Keratinocyte (primary cell): ENCODE data around the gene LIPT2. TPM values are rescaled to one million over a fixed set of nuclear protein-coding genes. Genes with fewer than 3 reads are reported as not detected.

Source experiments
- DNase-seq: peaks from one replicate; pipeline ENCODE4 v3.0.0-alpha.2; 2011; ENCODE audit warnings: low read depth, missing footprints, low spot score
- FAIRE-seq: peaks from 2 replicates; lab custom pipeline; 2011; peaks lifted over from hg19 to GRCh38; lab: Jason Lieb, UNC
- H2AFZ ChIP-seq: 2 replicates; pipeline ENCODE4 v1.6.0; 2012; ENCODE audit warnings: low read length, control low read depth, inconsistent platforms; ENCODE audit not compliant: control insufficient read depth
- H3K27ac ChIP-seq: 2 replicates; pipeline ENCODE4 v1.5.1; 2011; ENCODE audit warnings: low read length; ENCODE audit not compliant: control insufficient read depth, insufficient read depth
- H3K27me3 ChIP-seq: 3 replicates; pipeline ENCODE4 v1.6.0; 2011; ENCODE audit warnings: low read length; ENCODE audit not compliant: control insufficient read depth, insufficient read depth; ENCODE audit errors: extremely low read depth
- H3K36me3 ChIP-seq, 2 experiments: 2 replicates in 1 of 2; 3 replicates in 1 of 2; pipeline ENCODE4 v1.5.1; 2011; ENCODE audit warnings: low read length in 2 of 2, mild to moderate bottlenecking in 1 of 2; ENCODE audit not compliant: control insufficient read depth in 2 of 2, insufficient read depth in 2 of 2; ENCODE audit errors: extremely low read depth in 1 of 2
- H3K4me1 ChIP-seq: 3 replicates; pipeline ENCODE4 v1.5.1; 2011; ENCODE audit warnings: low read length; ENCODE audit not compliant: control insufficient read depth, insufficient read depth; ENCODE audit errors: extremely low read depth
- H3K4me2 ChIP-seq: 3 replicates; pipeline ENCODE4 v1.6.0; 2011; ENCODE audit warnings: low read depth, low read length; ENCODE audit not compliant: control insufficient read depth, insufficient read depth; ENCODE audit errors: extremely low read depth
- H3K4me3 ChIP-seq, 3 experiments: fragments of 200-600 bp in 1 of 3; sonication (generic) in 1 of 3; 2 replicates in 2 of 3; 3 replicates in 1 of 3; pipeline ENCODE4 v1.5.1; 2011 to 2016; ENCODE audit warnings: low read length in 3 of 3, mild to moderate bottlenecking in 3 of 3, control low read depth in 2 of 3, inconsistent platforms in 1 of 3, low read depth in 1 of 3, mixed read lengths in 1 of 3, mixed run types in 1 of 3, moderate library complexity in 1 of 3; ENCODE audit not compliant: control insufficient read depth in 2 of 3, insufficient read depth in 2 of 3; ENCODE audit errors: extremely low read depth in 1 of 3
- H3K79me2 ChIP-seq: 2 replicates; pipeline ENCODE4 v1.6.0; 2012; ENCODE audit warnings: low read length; ENCODE audit not compliant: control insufficient read depth, insufficient read depth
- H3K9ac ChIP-seq: 3 replicates; pipeline ENCODE4 v1.6.0; 2011; ENCODE audit warnings: low read length; ENCODE audit not compliant: control insufficient read depth, insufficient read depth; ENCODE audit errors: extremely low read depth
- H3K9me1 ChIP-seq: 3 replicates; pipeline ENCODE4 v1.6.0; 2011; ENCODE audit warnings: low read length; ENCODE audit not compliant: control insufficient read depth, insufficient read depth; ENCODE audit errors: extremely low read depth
- H3K9me3 ChIP-seq: 2 replicates; pipeline ENCODE4 v1.5.1; 2012; ENCODE audit warnings: low read depth, low read length; ENCODE audit not compliant: control insufficient read depth
- H4K20me1 ChIP-seq: 3 replicates; pipeline ENCODE4 v1.6.0; 2011; ENCODE audit warnings: low read length; ENCODE audit not compliant: control insufficient read depth, insufficient read depth; ENCODE audit errors: extremely low read depth
- CTCF ChIP-seq, 3 experiments: IDR thresholded peaks in 1 of 3; conservative IDR thresholded peaks in 1 of 3; optimal IDR thresholded peaks in 1 of 3; 2 replicates in 2 of 3; 3 replicates in 1 of 3; pipeline versions ENCODE3 to v1.5.1; 2011; ENCODE audit warnings: low read length in 3 of 3, mild to moderate bottlenecking in 3 of 3, moderate library complexity in 2 of 3, control low read depth in 1 of 3, inconsistent platforms in 1 of 3; ENCODE audit not compliant: insufficient read depth in 2 of 3; ENCODE audit errors: extremely low read depth in 1 of 3
- EZH2 ChIP-seq: IDR thresholded peaks from one replicate; pipeline ENCODE4 v1.6.1; 2012; ENCODE audit warnings: inconsistent platforms, mild to moderate bottlenecking, low read length, moderate library complexity
- dilution Hi-C: fragments of 300-500 bp; cut with MboI; formaldehyde crosslinking; loops from one replicate; pipeline ENCODE4 v1.7.0; 2020; ENCODE audit warnings: low sequenced_read_pairs; ENCODE audit not compliant: extremely low pct_ligation_motif_present
- polyA plus RNA-seq, 5 experiments: library from polyadenylated mRNA; depleted of rRNA in 3 of 5; stranded (reverse) in 3 of 5; stranded (forward) in 1 of 5; unstranded in 1 of 5; fragments of >200 nt; gene quantifications; 1 replicate in 1 of 5; 2 replicates in 3 of 5; 3 replicates in 1 of 5; pipeline versions ENCODE4 v1.2.1 to v1.2.3, GENCODE V29; 2011 to 2012; ENCODE audit warnings: missing spikeins in 2 of 5, low read depth in 1 of 5, low replicate concordance in 1 of 5

LIPT2 gene
- polyA plus RNA-seq, 1 donor (not counting 4 experiments of a cell fraction or from before 2014, with no cell fraction given) = 2.3 TPM

DNA sequence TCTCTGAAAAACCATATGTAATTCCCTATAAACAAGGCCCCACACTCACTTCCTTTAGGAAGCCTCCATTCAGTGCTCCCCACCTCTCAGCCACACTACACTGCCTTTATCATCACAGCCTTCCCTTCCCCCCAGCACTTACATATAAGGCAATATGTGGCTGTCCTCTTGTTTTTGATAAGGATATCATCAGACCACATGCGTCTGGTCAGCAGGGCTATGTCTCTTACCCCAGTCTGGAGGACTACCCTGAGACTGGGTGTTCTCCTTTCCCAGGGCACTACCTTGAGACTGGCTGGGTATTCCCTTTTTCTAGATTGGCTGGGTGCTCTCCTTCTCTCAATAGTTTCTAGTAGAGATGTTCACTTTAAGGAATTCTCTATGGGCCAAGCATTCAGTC is 33.9 kb downstream of the LIPT2 start:
- FAIRE-seq (no peak), DNase-seq (no peak)
- no peak overlapping the region for H3K4me3 ChIP-seq
- H3K79me2 ChIP-seq = no peaks in the 10 kb centered on the region
- H3K27me3 ChIP-seq = peaks cover 14% of the 10 kb centered on the region
- no peaks in the 10 kb centered on the region for H4K20me1 ChIP-seq
- H3K36me3 ChIP-seq = no peaks in the 10 kb centered on the region
- H3K4me2 ChIP-seq = no peak overlapping the region
- H3K9me1 ChIP-seq = no peaks in the 10 kb centered on the region
- TF ChIP-seq EZH2 = no peak
- no peak for TF ChIP-seq CTCF (optimal IDR thresholded peaks at IDR 0.05 in 1 of 3, IDR thresholded peaks at IDR 0.05 in 1 of 3, conservative IDR thresholded peaks at IDR 0.05 in 1 of 3; ENCODE audit: extremely low read depth in 1 of 3, insufficient read depth in 2 of 3, low read length in 3 of 3)
- no peak overlapping the region for H3K27ac ChIP-seq
- dilution Hi-C loops = no loop called here
- H3K9ac ChIP-seq = no peak overlapping the region
- H3K9me3 ChIP-seq = no peaks in the 10 kb centered on the region
- H3K4me1 ChIP-seq = peaks cover 3% of the 10 kb centered on the region
- H2AFZ ChIP-seq = no peak overlapping the region

DNA sequence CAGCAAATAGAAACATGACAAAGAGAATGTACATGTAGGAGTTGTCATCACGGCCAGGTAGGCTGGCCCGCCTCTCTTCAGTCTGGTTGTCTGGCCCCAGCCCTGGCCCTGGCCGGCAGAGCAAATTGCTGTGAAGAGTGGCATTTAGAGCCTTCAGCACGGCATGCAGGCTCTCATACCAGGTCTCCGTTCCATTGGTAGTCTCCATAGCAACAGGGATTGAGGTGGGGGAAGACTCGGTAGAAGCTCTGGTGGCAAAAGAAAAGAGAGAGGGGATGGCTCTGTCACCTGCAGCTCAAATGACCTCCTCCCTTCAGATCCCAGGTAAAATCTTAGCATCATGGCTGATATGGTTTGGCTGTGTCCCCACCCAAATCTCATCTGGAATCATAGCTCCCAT is 36.2 kb downstream of the LIPT2 start:
- Histone ChIP-seq H3K4me1 (peaks cover 3% of the 10 kb centered on the region), H3K27ac (no peak overlapping the region), H3K9me1 (no peaks in the 10 kb centered on the region), H3K4me2 (no peak overlapping the region), H3K4me3 (no peak overlapping the region), H3K36me3 (no peaks in the 10 kb centered on the region), H3K9me3 (no peaks in the 10 kb centered on the region), H3K79me2 (no peaks in the 10 kb centered on the region), H4K20me1 (no peaks in the 10 kb centered on the region), H2AFZ (no peak overlapping the region), H3K9ac (no peak overlapping the region), H3K27me3 (peaks cover 1% of the 10 kb centered on the region)
- TF ChIP-seq CTCF (optimal IDR thresholded peaks at IDR 0.05 in 1 of 3, IDR thresholded peaks at IDR 0.05 in 1 of 3, conservative IDR thresholded peaks at IDR 0.05 in 1 of 3; ENCODE audit: extremely low read depth in 1 of 3, insufficient read depth in 2 of 3, low read length in 3 of 3) (no peak), EZH2 (no peak)
- dilution Hi-C loops = no loop called here
- DNase-seq (no peak), FAIRE-seq (no peak)
